Measurements from ENCODE around the gene CEP57L1.

- TF ChIP-seq, protein P1, sequence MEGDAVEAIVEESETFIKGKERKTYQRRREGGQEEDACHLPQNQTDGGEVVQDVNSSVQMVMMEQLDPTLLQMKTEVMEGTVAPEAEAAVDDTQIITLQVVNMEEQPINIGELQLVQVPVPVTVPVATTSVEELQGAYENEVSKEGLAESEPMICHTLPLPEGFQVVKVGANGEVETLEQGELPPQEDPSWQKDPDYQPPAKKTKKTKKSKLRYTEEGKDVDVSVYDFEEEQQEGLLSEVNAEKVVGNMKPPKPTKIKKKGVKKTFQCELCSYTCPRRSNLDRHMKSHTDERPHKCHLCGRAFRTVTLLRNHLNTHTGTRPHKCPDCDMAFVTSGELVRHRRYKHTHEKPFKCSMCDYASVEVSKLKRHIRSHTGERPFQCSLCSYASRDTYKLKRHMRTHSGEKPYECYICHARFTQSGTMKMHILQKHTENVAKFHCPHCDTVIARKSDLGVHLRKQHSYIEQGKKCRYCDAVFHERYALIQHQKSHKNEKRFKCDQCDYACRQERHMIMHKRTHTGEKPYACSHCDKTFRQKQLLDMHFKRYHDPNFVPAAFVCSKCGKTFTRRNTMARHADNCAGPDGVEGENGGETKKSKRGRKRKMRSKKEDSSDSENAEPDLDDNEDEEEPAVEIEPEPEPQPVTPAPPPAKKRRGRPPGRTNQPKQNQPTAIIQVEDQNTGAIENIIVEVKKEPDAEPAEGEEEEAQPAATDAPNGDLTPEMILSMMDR (IDR thresholded peaks at IDR 0.05): no peak
- TF ChIP-seq POLR2A (IDR thresholded peaks at IDR 0.05): no peak
Measured at GRCh38 chr6:109121411-109121810, 26.1 kb downstream of the CEP57L1 start.
